K562 (cell line): ENCODE measurements around the gene GIMAP8. TPM values are rescaled to one million over a fixed set of nuclear protein-coding genes. Genes with fewer than 3 reads are reported as not detected.

ENCODE experiments used
- ATAC-seq: fragments of 200-7000 bp; cut with Tn5 transposase; 3 replicates; pipeline ENCODE4 v1.9.1; 2020; ENCODE audit warnings: moderate library complexity
- BruUV-seq: library from RNA; stranded (reverse); fragments of 400-500 nt; replicated peaks from 2 replicates; lab custom pipeline; 2021; lab: Mats Ljungman, UMichigan
- CTCF ChIA-PET: fragments of 300-600 bp; formaldehyde crosslinking; extraction: SDS; loops from one replicate; lab custom pipeline; 2021; ENCODE audit warnings: low intra/inter-chr PET ratio; lab: Yijun Ruan, JAX
- POLR2A ChIA-PET: fragments of 300-600, 350-650 bp; sonication (Branson Sonifier 250); formaldehyde crosslinking; extraction: SDS; loops from one replicate; lab custom pipeline; 2021; ENCODE audit warnings: antibody characterized with exemption, inconsistent platforms; lab: Yijun Ruan, JAX
- DNase-seq, 4 experiments: peaks; one replicate each; pipeline versions ENCODE4 v3.0.0 to v3.0.0-alpha.2; 2011 to 2018; ENCODE audit warnings: low spot score in 3 of 4, mixed read lengths in 3 of 4; ENCODE audit errors: extremely low read depth in 1 of 4
- FAIRE-seq: peaks from 2 replicates; lab custom pipeline; 2011; peaks lifted over from hg19 to GRCh38; lab: Jason Lieb, UNC
- H2AFZ ChIP-seq: 2 replicates; pipeline ENCODE4 v1.6.0; 2011; ENCODE audit warnings: low read depth, low read length, control low read depth, inconsistent platforms
- H3K27ac ChIP-seq: fragments of 200-600 bp; 3 replicates; pipeline ENCODE4 v1.8.0; 2011; ENCODE audit warnings: low read depth, mild to moderate bottlenecking, control low read depth, inconsistent platforms, low read length, moderate library complexity, mixed read lengths; ENCODE audit errors: extremely low read depth
- H3K27me3 ChIP-seq, 2 experiments: fragments of 300-600 bp in 1 of 2; 2 replicates in 1 of 2; 3 replicates in 1 of 2; pipeline versions ENCODE4 v1.6.0 to v1.8.0; 2011; ENCODE audit warnings: inconsistent platforms in 2 of 2, low read length in 2 of 2, mild to moderate bottlenecking in 1 of 2, mixed read lengths in 1 of 2, moderate library complexity in 1 of 2; ENCODE audit not compliant: control insufficient read depth in 2 of 2, insufficient read depth in 2 of 2
- H3K36me3 ChIP-seq: fragments of 300-600 bp; 3 replicates; pipeline ENCODE4 v1.8.0; 2011; ENCODE audit warnings: mild to moderate bottlenecking, low read length, inconsistent platforms; ENCODE audit not compliant: control insufficient read depth, insufficient read depth
- H3K4me1 ChIP-seq, 2 experiments: fragments of 200-600 bp in 1 of 2; replicated peaks in 1 of 2; 2 replicates in 1 of 2; 3 replicates in 1 of 2; pipeline versions ENCODE4 v1.5.1 to v1.8.0; 2011; ENCODE audit warnings: inconsistent platforms in 2 of 2, low read length in 2 of 2, mild to moderate bottlenecking in 1 of 2, mixed read lengths in 1 of 2, moderate library complexity in 1 of 2; ENCODE audit not compliant: control insufficient read depth in 2 of 2, insufficient read depth in 2 of 2
- H3K4me2 ChIP-seq: 2 replicates; pipeline ENCODE4 v1.6.1; 2011; ENCODE audit warnings: low read length, control low read depth, inconsistent platforms, mixed read lengths; ENCODE audit not compliant: insufficient read depth
- H3K4me3 ChIP-seq: fragments of 200-600 bp; sonication (generic), shearing (Covaris generic); 2 replicates; pipeline ENCODE4 v1.5.1; 2016; ENCODE audit warnings: control low read depth, inconsistent platforms
- H3K79me2 ChIP-seq: fragments of 200-600 bp; 3 replicates; pipeline ENCODE4 v1.8.0; 2011; ENCODE audit warnings: low read length, inconsistent platforms; ENCODE audit not compliant: control insufficient read depth, insufficient read depth
- H3K9ac ChIP-seq, 2 experiments: 2 replicates each; pipeline versions ENCODE4 v1.6.0 to v1.6.1; 2011; ENCODE audit warnings: low read depth in 2 of 2, low read length in 2 of 2, control low read depth in 1 of 2, inconsistent platforms in 1 of 2, mild to moderate bottlenecking in 1 of 2, mixed read lengths in 1 of 2; ENCODE audit not compliant: insufficient read depth in 1 of 2
- H3K9me1 ChIP-seq: one replicate; pipeline ENCODE4 v1.6.0; 2011; ENCODE audit warnings: inconsistent platforms, mild to moderate bottlenecking, low read length, moderate library complexity; ENCODE audit not compliant: control insufficient read depth, insufficient read depth
- H3K9me3 ChIP-seq: replicated peaks from 2 replicates; pipeline ENCODE4 v1.5.1; 2011; ENCODE audit warnings: low read depth, low read length, inconsistent platforms; ENCODE audit not compliant: control insufficient read depth, insufficient read depth
- H4K20me1 ChIP-seq: replicated peaks from 2 replicates; pipeline ENCODE4 v1.6.1; 2011; ENCODE audit warnings: low read length, inconsistent platforms, mixed read lengths; ENCODE audit not compliant: control insufficient read depth, insufficient read depth
- BCLAF1 ChIP-seq, 2 experiments: fragments of 450-650 bp in 1 of 2; IDR thresholded peaks; 2 replicates each; pipeline ENCODE4 v1.6.1; 2011 to 2017; ENCODE audit warnings: low read depth in 2 of 2, antibody characterized with exemption in 1 of 2, borderline replicate concordance in 1 of 2, low read length in 1 of 2, mild to moderate bottlenecking in 1 of 2, mixed read lengths in 1 of 2; ENCODE audit not compliant: control insufficient read depth in 1 of 2
- BDP1 ChIP-seq: IDR thresholded peaks from 3 replicates; pipeline ENCODE4 v1.6.1; 2011; ENCODE audit not compliant: insufficient read length, insufficient read depth
- CBX5 ChIP-seq: IDR thresholded peaks from 2 replicates; pipeline ENCODE4 v1.6.1; 2014; ENCODE audit warnings: low read depth, borderline replicate concordance
- MNT ChIP-seq, 2 experiments: fragments of 450-650 bp; conservative IDR thresholded peaks; 2 replicates each; pipeline ENCODE4 v1.6.1; 2017; ENCODE audit warnings: mild to moderate bottlenecking in 2 of 2, moderate library complexity in 2 of 2
- PPARD ChIP-seq: fragments of 250-450 bp; sonication (Bioruptor Pico); IDR thresholded peaks from 2 replicates; pipeline ENCODE4 v1.8.0; 2022; ENCODE audit warnings: inconsistent platforms, mild to moderate bottlenecking, moderate library complexity
- REST ChIP-seq, 2 experiments: fragments of 450-650 bp; formaldehyde crosslinking in 1 of 2; IDR thresholded peaks; 2 replicates each; pipeline versions ENCODE4 v1.4.0 to v1.6.1; 2014 to 2020; ENCODE audit warnings: mild to moderate bottlenecking in 2 of 2, borderline replicate concordance in 1 of 2, low read depth in 1 of 2
- SAP30 ChIP-seq: fragments of 200-600 bp; sonication (generic); IDR thresholded peaks from 2 replicates; pipeline ENCODE4 v1.6.1; 2012; ENCODE audit warnings: borderline replicate concordance, low read depth, mild to moderate bottlenecking, moderate library complexity, low read length, control low read depth, inconsistent platforms; ENCODE audit not compliant: insufficient read depth, poor library complexity, severe bottlenecking
- SRSF9 ChIP-seq: fragments of 200-400 bp; formaldehyde crosslinking; IDR thresholded peaks from 2 replicates; pipeline ENCODE4 v1.6.1; 2017; ENCODE audit warnings: low read depth, low read length, borderline replicate concordance
- WGBS: fragments of 100-300 bp; shearing (Covaris generic); methylation state at CpG from one replicate; pipeline ENCODE4 v1.1.6; 2016; ENCODE audit warnings: low coverage, mixed read lengths; ENCODE audit not compliant: insufficient coverage; ENCODE audit errors: missing lambda C conversion rate; 5-methylcytosine and 5-hydroxymethylcytosine counted together
- in situ Hi-C: fragments of 300-500 bp; cut with MboI; formaldehyde crosslinking; loops from 4 replicates; pipeline ENCODE4 v1.15.0; 2018; ENCODE audit warnings: inconsistent platforms, mixed read lengths
- intact Hi-C: fragments of 100-400 bp; cut with micrococcal nuclease; formaldehyde crosslinking; loops from 2 replicates; pipeline ENCODE4 v1.14.2; 2022
- polyA plus RNA-seq, 8 experiments: library from polyadenylated mRNA; depleted of rRNA in 4 of 8; stranded (reverse) in 5 of 8; unstranded in 3 of 8; fragments of >200 nt; fragmentation: Nextera tagmentation in 2 of 8; fragmentation: Illumina TruSeq in 1 of 8; extraction: Ambion mirVana in 2 of 8; extraction: Trizol in 1 of 8; gene quantifications; 2 replicates each; pipeline versions ENCODE4 v1.2.1 to v1.2.3, GENCODE V29; 2011 to 2014; ENCODE audit warnings: inconsistent platforms in 1 of 8, missing spikeins in 1 of 8
- total RNA-seq, 7 experiments: library from RNA; depleted of rRNA in 6 of 7; stranded (reverse); fragments of >200 nt in 6 of 7; fragmentation: Illumina TruSeq in 2 of 7; extraction: Trizol in 2 of 7; gene quantifications; 2 replicates each; pipeline versions ENCODE4 v1.2.1 to v1.2.3, GENCODE V29; 2011 to 2021; ENCODE audit warnings: low replicate concordance in 1 of 7

GIMAP8 gene
- total and polyA plus RNA-seq, 9 of the 15 experiments (the other 6 are each of a cell fraction or from before 2014, with no cell fraction given) = not detected

- H3K27ac ChIP-seq = no peak overlapping the region
- H3K9ac ChIP-seq = no peak overlapping the region
- ChIA-PET POLR2A (no interaction called here), CTCF (no interaction called here)
- BruUV-seq = no TSS peak
- WGBS = 1% methylated on average over 3 of the region's 3 CpGs
- in situ Hi-C loops (no loop called here), intact Hi-C loops (no loop called here)
- no peaks in the 10 kb centered on the region for H3K9me1 ChIP-seq
- no peaks in the 10 kb centered on the region for H3K9me3 ChIP-seq
- H3K79me2 ChIP-seq = no peaks in the 10 kb centered on the region
- H3K36me3 ChIP-seq = no peaks in the 10 kb centered on the region
- FAIRE-seq (no peak), ATAC-seq (no peak), DNase-seq (no peak)
- H3K4me3 ChIP-seq = no peak overlapping the region
- peaks cover 4 to 9% of the 10 kb centered on the region in 2 experiments; a peak in 1 of 5 replicates for H3K27me3 ChIP-seq
- no peaks in the 10 kb centered on the region for H3K4me1 ChIP-seq
- no peak overlapping the region for H2AFZ ChIP-seq
- H4K20me1 ChIP-seq = no peaks in the 10 kb centered on the region
- no peak overlapping the region for H3K4me2 ChIP-seq
- TF ChIP-seq BDP1 (no peak), SRSF9 (no peak), BCLAF1 (IDR thresholded peaks at IDR 0.05; ENCODE audit: borderline replicate concordance in 1 of 2, control insufficient read depth in 1 of 2, low read depth in 2 of 2, low read length in 1 of 2) (no peak), MNT (conservative IDR thresholded peaks at IDR 0.05) (no peak), REST (IDR thresholded peaks at IDR 0.05; ENCODE audit: borderline replicate concordance) (no peak), REST (CRISPR knock-in tag; IDR thresholded peaks at IDR 0.05; ENCODE audit: low read depth) (no peak), CBX5 (no peak), SAP30 (no peak), PPARD (CRISPR knock-in tag) (no peak)
Observed at GRCh38 chr7:150503581-150503980, 53.2 kb downstream of the GIMAP8 start.
